HUES64 (cell line): ENCODE results near the gene RREB1.

Experiments
- H3K27ac ChIP-seq: 2 replicates; pipeline ENCODE4 v1.7.0; 2013; ENCODE audit warnings: low read depth, low read length, inconsistent platforms
- H3K27me3 ChIP-seq: 2 replicates; pipeline ENCODE4 v1.6.1; 2013; ENCODE audit warnings: mild to moderate bottlenecking, low read length; ENCODE audit not compliant: insufficient read depth
- H3K36me3 ChIP-seq: 2 replicates; pipeline ENCODE4 v1.6.1; 2013; ENCODE audit warnings: mild to moderate bottlenecking, low read length; ENCODE audit not compliant: insufficient read depth
- H3K4me1 ChIP-seq: 2 replicates; pipeline ENCODE4 v1.6.1; 2013; ENCODE audit warnings: mild to moderate bottlenecking, low read length, moderate library complexity; ENCODE audit not compliant: insufficient read depth
- H3K4me3 ChIP-seq: 2 replicates; pipeline ENCODE4 v1.5.1; 2013; ENCODE audit warnings: mild to moderate bottlenecking, low read length, moderate library complexity
- H3K9ac ChIP-seq: 2 replicates; pipeline ENCODE4 v1.6.1; 2013; ENCODE audit warnings: mild to moderate bottlenecking, low read depth, low read length
- H3K9me3 ChIP-seq: 2 replicates; pipeline ENCODE4 v1.6.1; 2013; ENCODE audit warnings: low read depth, low read length; ENCODE audit not compliant: insufficient read depth
- WGBS: fragments of 150-250, 120-280 bp; methylation state at CpG from one replicate; pipeline ENCODE4 v1.1.7; 2013; ENCODE audit warnings: missing lambda C conversion rate; 5-methylcytosine and 5-hydroxymethylcytosine counted together

RREB1 gene

GRCh38 chr6:7201444-7201731 is 93.6 kb downstream of the RREB1 start:
- no peak overlapping the region for H3K9ac ChIP-seq
- no peak overlapping the region for H3K27ac ChIP-seq
- WGBS, result 100% methylated on average over 2 of the region's 2 CpGs
- no peaks in the 10 kb centered on the region for H3K27me3 ChIP-seq
- no peak overlapping the region for H3K4me3 ChIP-seq
- H3K9me3 ChIP-seq, result no peaks in the 10 kb centered on the region
- peaks cover 9% of the 10 kb centered on the region; the same call in 1 of the 2 replicates for H3K36me3 ChIP-seq
- no peaks in the 10 kb centered on the region for H3K4me1 ChIP-seq

GRCh38 chr6:7201732-7202541 is 94.2 kb downstream of the RREB1 start:
- WGBS, result 97% methylated on average over 16 of the region's 16 CpGs
- no peak overlapping the region for H3K4me3 ChIP-seq

GRCh38 chr6:7202950-7203349 is 95.2 kb downstream of the RREB1 start:
- Histone ChIP-seq H3K27ac (no peak overlapping the region), H3K4me3 (no peak overlapping the region), H3K36me3 (peaks cover 7% of the 10 kb centered on the region; the same call in 1 of the 2 replicates), H3K4me1 (no peaks in the 10 kb centered on the region), H3K9ac (no peak overlapping the region), H3K9me3 (no peaks in the 10 kb centered on the region), H3K27me3 (no peaks in the 10 kb centered on the region)

More at GRCh38 chr6:7201732-7202541, 94.2 kb downstream of the RREB1 start:
- no peaks in the 10 kb centered on the region for H3K4me1 ChIP-seq
- peaks cover 9% of the 10 kb centered on the region; the same call in 1 of the 2 replicates for H3K36me3 ChIP-seq
- H3K9ac ChIP-seq, result no peak overlapping the region
- H3K27me3 ChIP-seq, result no peaks in the 10 kb centered on the region
- no peak overlapping the region for H3K27ac ChIP-seq
- H3K9me3 ChIP-seq, result no peaks in the 10 kb centered on the region

GRCh38 chr6:7203939-7204338 is 96.2 kb downstream of the RREB1 start:
- Histone ChIP-seq H3K36me3 (peaks cover 7% of the 10 kb centered on the region; the same call in 1 of the 2 replicates), H3K27ac (no peak overlapping the region), H3K9me3 (no peaks in the 10 kb centered on the region), H3K4me3 (no peak overlapping the region), H3K27me3 (no peaks in the 10 kb centered on the region), H3K4me1 (no peaks in the 10 kb centered on the region), H3K9ac (no peak overlapping the region)
- WGBS, result 93% methylated on average over 8 of the region's 8 CpGs

- WGBS, result 91% methylated on average over 3 of the region's 3 CpGs
- peaks cover 7% of the 10 kb centered on the region; the same call in 1 of the 2 replicates for H3K36me3 ChIP-seq
- H3K27ac ChIP-seq, result no peak overlapping the region
- no peaks in the 10 kb centered on the region for H3K4me1 ChIP-seq
- no peaks in the 10 kb centered on the region for H3K27me3 ChIP-seq
- H3K9ac ChIP-seq, result no peak overlapping the region
- H3K4me3 ChIP-seq, result no peak overlapping the region
- no peaks in the 10 kb centered on the region for H3K9me3 ChIP-seq
These were observed 97.0 kb downstream of the RREB1 start for GRCh38 chr6:7204726-7205125.

- WGBS, result 86% methylated on average over 4 of the region's 4 CpGs
- Histone ChIP-seq H3K4me1 (no peaks in the 10 kb centered on the region), H3K36me3 (peaks cover 27% of the 10 kb centered on the region)
These were observed 100.0 kb downstream of the RREB1 start for GRCh38 chr6:7207720-7208119.

GRCh38 chr6:7213416-7213815 is 105.7 kb downstream of the RREB1 start:
- H3K4me3 ChIP-seq, result no peak overlapping the region
- H3K27me3 ChIP-seq, result no peaks in the 10 kb centered on the region
- peaks cover 5% of the 10 kb centered on the region; the same call in 1 of the 2 replicates for H3K4me1 ChIP-seq
- H3K36me3 ChIP-seq, result peaks cover 41% of the 10 kb centered on the region
- H3K9me3 ChIP-seq, result no peaks in the 10 kb centered on the region
- H3K9ac ChIP-seq, result no peak overlapping the region
- no peak overlapping the region for H3K27ac ChIP-seq
- 89% methylated on average over 2 of the region's 2 CpGs for WGBS

More at GRCh38 chr6:7207720-7208119, 100.0 kb downstream of the RREB1 start:
- H3K9me3 ChIP-seq, result no peaks in the 10 kb centered on the region
- H3K27me3 ChIP-seq, result no peaks in the 10 kb centered on the region
- no peak overlapping the region for H3K9ac ChIP-seq
- H3K4me3 ChIP-seq, result no peak overlapping the region
- H3K27ac ChIP-seq, result no peak overlapping the region

- no peak overlapping the region for H3K27ac ChIP-seq
- H3K4me3 ChIP-seq, result no peak overlapping the region
- no peaks in the 10 kb centered on the region for H3K27me3 ChIP-seq
- peaks cover 41% of the 10 kb centered on the region for H3K36me3 ChIP-seq
- no peak overlapping the region for H3K9ac ChIP-seq
- no peaks in the 10 kb centered on the region for H3K9me3 ChIP-seq
- peaks cover 5% of the 10 kb centered on the region; the same call in 1 of the 2 replicates for H3K4me1 ChIP-seq
- WGBS, result 98% methylated on average over 5 of the region's 5 CpGs
These were observed 106.7 kb downstream of the RREB1 start for GRCh38 chr6:7214468-7214867.

GRCh38 chr6:7215131-7215530 is 107.4 kb downstream of the RREB1 start:
- Histone ChIP-seq H3K9ac (no peak overlapping the region), H3K27me3 (no peaks in the 10 kb centered on the region), H3K4me3 (no peak overlapping the region), H3K9me3 (no peaks in the 10 kb centered on the region), H3K27ac (no peak overlapping the region), H3K4me1 (peaks cover 5% of the 10 kb centered on the region; the same call in 1 of the 2 replicates), H3K36me3 (peaks cover 41% of the 10 kb centered on the region)
- 89% methylated on average over 8 of the region's 8 CpGs for WGBS

- H3K27me3 ChIP-seq, result no peaks in the 10 kb centered on the region
- 87% methylated on average over 10 of the region's 10 CpGs for WGBS
- H3K36me3 ChIP-seq, result peaks cover 34% of the 10 kb centered on the region
- no peak overlapping the region for H3K9ac ChIP-seq
- peaks cover 5% of the 10 kb centered on the region; the same call in 1 of the 2 replicates for H3K4me1 ChIP-seq
- H3K27ac ChIP-seq, result no peak overlapping the region
- H3K9me3 ChIP-seq, result no peaks in the 10 kb centered on the region
- H3K4me3 ChIP-seq, result no peak overlapping the region
These were observed 108.1 kb downstream of the RREB1 start for GRCh38 chr6:7215798-7216231.

- no peaks in the 10 kb centered on the region for H3K9me3 ChIP-seq
- H3K4me3 ChIP-seq, result no peak overlapping the region
- no peak overlapping the region for H3K27ac ChIP-seq
- H3K9ac ChIP-seq, result no peak overlapping the region
- peaks cover 5% of the 10 kb centered on the region; the same call in 1 of the 2 replicates for H3K4me1 ChIP-seq
- peaks cover 28% of the 10 kb centered on the region for H3K36me3 ChIP-seq
- no peaks in the 10 kb centered on the region for H3K27me3 ChIP-seq
- 89% methylated on average over 17 of the region's 17 CpGs for WGBS
These were observed 109.3 kb downstream of the RREB1 start for GRCh38 chr6:7216941-7217621.
